Activated CD4-positive, alpha-beta memory T cell treated with anti-CD3 and anti-CD28 coated beads, Interleukin-2, amount 10 ng/mL, durations not matched to agents 7 days and 5 days (primary cell): Measurements from ENCODE around the gene GRIP2. TPM values are rescaled to one million over a fixed set of nuclear protein-coding genes. Genes with fewer than 3 reads are reported as not detected.

Experiments used
- CTCF ChIA-PET: fragments of 350-600 bp; sonication (Branson Sonifier 250); formaldehyde crosslinking; loops from one replicate; lab custom pipeline; 2021; ENCODE audit warnings: antibody characterized with exemption, inconsistent platforms; lab: Charles Lee
- POLR2A ChIA-PET: fragments of 350-600 bp; sonication (Branson Sonifier 250); formaldehyde crosslinking; loops from one replicate; lab custom pipeline; 2021; ENCODE audit warnings: antibody characterized with exemption; lab: Charles Lee
- DNase-seq: peaks from one replicate; pipeline ENCODE4 v3.0.0-alpha.2; 2020
- H3K27ac Mint-ChIP-seq: one replicate; pipeline ENCODE4 v1.8.0; 2021; ENCODE audit warnings: mild to moderate bottlenecking, mixed read lengths
- H3K27me3 Mint-ChIP-seq: one replicate; pipeline ENCODE4 v1.8.0; 2021; ENCODE audit warnings: mixed read lengths
- H3K36me3 Mint-ChIP-seq: one replicate; pipeline ENCODE4 v1.8.0; 2021; ENCODE audit warnings: low read depth, mixed read lengths
- H3K4me1 Mint-ChIP-seq: one replicate; pipeline ENCODE4 v1.8.0; 2021; ENCODE audit warnings: mixed read lengths
- H3K4me3 Mint-ChIP-seq: one replicate; pipeline ENCODE4 v1.8.0; 2021; ENCODE audit warnings: mild to moderate bottlenecking, mixed read lengths
- H3K9me3 Mint-ChIP-seq: one replicate; pipeline ENCODE4 v1.8.0; 2021; ENCODE audit warnings: mixed read lengths
- total RNA-seq, 2 experiments: library from RNA; stranded (reverse); gene quantifications; one replicate each; pipeline ENCODE4 v1.2.3, GENCODE V29; 2021

The GRIP2 gene
- total RNA-seq, 2 experiments from 2014 or later: 0.08 to 0.35 TPM

DNA sequence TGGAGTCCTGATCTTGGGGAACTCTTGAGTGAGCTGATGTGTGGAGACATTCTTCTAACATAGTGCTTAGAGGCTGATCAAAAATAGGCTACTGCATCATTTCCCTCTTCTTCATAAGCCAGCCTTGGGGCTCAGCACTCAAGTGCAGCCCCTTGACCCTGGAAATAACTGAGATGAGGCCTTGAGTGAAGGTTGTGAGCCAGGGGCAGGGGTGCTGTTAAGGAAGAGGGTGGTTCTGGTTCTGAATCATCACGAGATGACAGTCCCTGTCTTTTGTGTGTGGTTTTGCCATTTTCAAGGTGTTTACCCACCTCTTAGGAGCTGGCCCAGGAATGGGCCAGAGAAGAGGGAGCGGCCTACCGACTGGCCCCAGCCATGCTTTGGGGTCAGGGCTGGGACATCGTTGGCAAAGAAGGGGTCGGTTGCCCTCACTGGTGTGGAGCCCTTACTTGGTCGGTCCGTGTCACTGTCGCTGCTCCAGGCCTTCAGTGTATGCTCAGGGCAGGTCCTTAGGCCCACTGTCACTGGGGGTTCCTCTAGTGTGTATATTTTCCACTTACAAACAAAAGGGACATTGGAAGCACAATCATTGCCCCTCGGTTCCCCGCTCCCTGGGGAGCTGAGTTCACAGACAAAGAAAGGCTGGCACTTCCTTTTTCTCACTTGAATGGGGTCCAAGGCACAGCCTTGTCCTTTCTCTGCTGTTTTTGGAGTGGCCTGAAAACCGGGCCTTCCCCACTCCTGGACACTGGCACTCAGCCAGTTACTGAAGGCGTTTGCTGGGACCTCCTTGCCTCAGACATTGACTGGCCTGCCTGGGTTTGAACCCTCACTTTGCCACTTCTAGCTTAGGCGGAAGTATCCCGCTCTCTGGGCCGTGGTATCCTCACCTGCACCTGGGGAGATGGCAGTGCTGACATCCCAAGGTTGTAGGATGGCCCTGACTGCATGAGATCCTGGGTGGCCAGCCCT lies 91.1 kb downstream of the GRIP2 start:
- ChIA-PET CTCF (no interaction called here), POLR2A (no interaction called here)
- Mint-ChIP-seq H3K9me3 (peaks cover 2% of the 10 kb centered on the region), H3K27ac (peak overlapping the region; percentile 1), H3K4me3 (no peak overlapping the region), H3K27me3 (no peaks in the 10 kb centered on the region), H3K4me1 (peaks cover 8% of the 10 kb centered on the region), H3K36me3 (peaks cover 61% of the 10 kb centered on the region)
- no peak for DNase-seq

DNA sequence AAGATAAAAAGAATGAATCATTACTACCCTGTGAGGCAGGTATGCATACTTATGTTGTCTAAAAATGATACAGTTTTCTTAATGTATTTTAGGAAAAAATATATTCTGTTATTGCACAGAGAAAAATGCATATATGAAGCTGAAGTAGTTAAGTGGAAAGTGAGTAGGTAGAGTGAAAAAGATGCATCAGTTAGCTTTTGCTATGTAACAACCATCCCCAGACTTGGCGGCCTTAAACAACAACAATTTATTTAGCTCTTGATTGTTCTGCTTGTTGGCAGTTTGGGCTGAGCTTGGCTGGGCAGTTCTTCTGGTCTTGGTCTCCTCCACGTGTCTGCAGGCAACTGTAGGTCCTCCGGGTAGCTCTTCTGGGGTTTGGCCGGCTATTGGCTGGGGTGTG lies 92.1 kb downstream of the GRIP2 start:
- no peak overlapping the region for H3K27ac Mint-ChIP-seq
- CTCF ChIA-PET: no interaction called here
- no peaks in the 10 kb centered on the region for H3K27me3 Mint-ChIP-seq
- DNase-seq: no peak
- POLR2A ChIA-PET: no interaction called here
- peaks cover 8% of the 10 kb centered on the region for H3K4me1 Mint-ChIP-seq
- peaks cover 61% of the 10 kb centered on the region for H3K36me3 Mint-ChIP-seq
- H3K4me3 Mint-ChIP-seq: no peak overlapping the region
- H3K9me3 Mint-ChIP-seq: peaks cover 2% of the 10 kb centered on the region

DNA sequence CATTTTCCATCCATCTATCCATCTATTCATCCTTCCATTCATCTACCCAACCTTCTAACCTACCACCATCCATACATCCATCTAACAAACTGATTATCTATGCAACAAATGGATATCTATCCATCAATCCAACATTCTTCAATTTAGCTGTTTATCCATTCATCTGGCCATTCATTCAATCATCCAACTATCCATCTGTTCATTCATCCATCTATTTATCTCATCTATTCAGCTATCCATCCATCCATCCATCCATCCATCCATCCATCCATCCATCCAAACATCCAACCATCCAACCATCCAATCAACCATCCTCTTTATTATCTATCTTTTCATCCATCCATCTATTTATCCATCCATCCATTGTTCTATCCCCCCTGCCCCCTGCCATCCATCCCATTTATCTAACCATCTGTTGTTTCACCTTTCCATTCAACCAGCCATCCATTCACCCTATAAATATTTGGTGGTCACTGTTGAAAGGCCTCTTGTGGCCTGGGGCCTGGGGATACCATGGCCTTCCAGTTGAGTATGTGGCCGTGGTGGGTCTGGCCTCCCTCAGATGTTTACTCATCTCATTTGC lies 93.1 kb downstream of the GRIP2 start:
- H3K9me3 Mint-ChIP-seq: peaks cover 2% of the 10 kb centered on the region
- ChIA-PET CTCF (no interaction called here), POLR2A (interaction anchor here (1.1 kb wide), 2 partner anchors 14 to 23 kb away, joined by 3 to 4 read pairs; no protein-coding TSS in a partner anchor)

DNA sequence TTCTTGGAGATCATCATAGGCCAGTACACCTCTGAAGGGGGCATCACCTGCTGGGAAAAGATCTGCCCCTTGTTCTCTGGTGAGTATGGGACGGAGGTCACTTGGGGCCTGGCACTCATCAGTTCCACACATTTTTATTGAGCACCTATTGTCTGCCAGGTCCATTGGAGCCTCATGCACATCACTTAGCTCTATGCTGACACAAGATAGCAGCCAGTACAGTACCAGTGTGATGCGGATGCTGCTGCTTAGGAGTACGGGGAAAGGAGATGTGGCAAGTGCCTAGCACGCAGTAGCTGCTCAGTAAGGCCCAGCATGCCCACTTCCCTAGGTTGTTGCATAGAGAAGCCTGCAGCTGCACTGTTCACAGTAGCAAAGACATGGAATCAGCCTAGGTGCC lies 94.4 kb downstream of the GRIP2 start:
- no peak for DNase-seq
- CTCF ChIA-PET: no interaction called here
- Mint-ChIP-seq H3K27me3 (no peaks in the 10 kb centered on the region), H3K4me3 (no peak overlapping the region), H3K27ac (no peak overlapping the region), H3K36me3 (peaks cover 52% of the 10 kb centered on the region), H3K4me1 (peaks cover 15% of the 10 kb centered on the region), H3K9me3 (peaks cover 2% of the 10 kb centered on the region)
- POLR2A ChIA-PET: interaction anchor here (0.7 to 1.1 kb wide), 3 partner anchors 10 to 43 kb away, joined by 3 read pairs; partner anchors contain the start of gene SLC6A6

More for the DNA sequence above, 93.1 kb downstream of the GRIP2 start:
- no peaks in the 10 kb centered on the region for H3K27me3 Mint-ChIP-seq
- peaks cover 57% of the 10 kb centered on the region for H3K36me3 Mint-ChIP-seq
- no peak overlapping the region for H3K4me3 Mint-ChIP-seq
- DNase-seq: no peak
- H3K4me1 Mint-ChIP-seq: peaks cover 8% of the 10 kb centered on the region
- no peak overlapping the region for H3K27ac Mint-ChIP-seq

DNA sequence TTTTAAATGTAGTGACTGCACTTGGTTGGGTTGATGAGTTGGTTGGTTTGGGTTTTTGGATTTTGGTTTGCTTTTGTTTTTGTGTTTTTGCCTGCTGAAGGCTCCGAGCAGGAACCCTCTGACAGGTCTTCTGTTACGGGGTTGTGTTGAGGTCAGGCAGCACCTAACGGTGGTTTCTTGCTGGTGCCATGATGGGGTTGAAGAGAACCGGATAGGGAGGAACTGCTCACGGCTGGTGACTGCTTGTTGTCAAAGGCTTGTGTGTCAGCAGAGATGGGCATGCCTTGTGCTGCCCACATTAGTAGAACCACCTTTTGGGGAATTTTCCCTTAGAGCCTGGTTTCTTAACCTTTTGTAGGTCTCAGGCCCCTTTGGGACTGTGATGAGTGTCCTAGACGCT lies 95.8 kb downstream of the GRIP2 start:
- H3K36me3 Mint-ChIP-seq: peaks cover 51% of the 10 kb centered on the region
- CTCF ChIA-PET: no interaction called here
- POLR2A ChIA-PET: no interaction called here

DNA sequence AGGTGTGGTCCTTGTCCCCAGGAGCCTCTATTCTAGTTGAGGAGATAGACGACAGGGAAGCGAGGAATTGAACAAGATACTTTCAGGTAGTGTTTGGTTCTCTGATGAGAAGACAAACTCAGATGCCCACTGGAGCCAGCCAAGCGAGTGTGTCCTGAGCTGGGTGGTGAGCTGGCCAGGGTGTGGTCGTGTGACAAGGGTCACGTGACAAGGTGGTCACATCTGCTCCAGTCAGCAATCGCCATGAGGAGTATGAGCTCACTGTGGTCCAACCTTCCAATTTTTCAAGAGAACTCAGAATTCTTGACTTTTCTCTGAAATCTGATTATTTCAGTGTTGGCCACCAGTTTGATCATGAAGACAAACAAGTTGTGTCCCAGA lies 98.2 kb downstream of the GRIP2 start:
- Mint-ChIP-seq H3K27me3 (no peaks in the 10 kb centered on the region), H3K36me3 (peaks cover 27% of the 10 kb centered on the region), H3K4me1 (peaks cover 12% of the 10 kb centered on the region), H3K27ac (no peak overlapping the region), H3K9me3 (no peaks in the 10 kb centered on the region), H3K4me3 (no peak overlapping the region)
- ChIA-PET CTCF (no interaction called here), POLR2A (interaction anchor here (2.3 kb wide), 1 partner anchor 10 kb away, joined by 13 read pairs; no protein-coding TSS in a partner anchor)
- no peak for DNase-seq

More for the DNA sequence above, 95.8 kb downstream of the GRIP2 start:
- no peak overlapping the region for H3K4me3 Mint-ChIP-seq
- H3K27me3 Mint-ChIP-seq: no peaks in the 10 kb centered on the region
- peaks cover 2% of the 10 kb centered on the region for H3K9me3 Mint-ChIP-seq
- H3K27ac Mint-ChIP-seq: no peak overlapping the region
- peaks cover 19% of the 10 kb centered on the region for H3K4me1 Mint-ChIP-seq
- no peak for DNase-seq

DNA sequence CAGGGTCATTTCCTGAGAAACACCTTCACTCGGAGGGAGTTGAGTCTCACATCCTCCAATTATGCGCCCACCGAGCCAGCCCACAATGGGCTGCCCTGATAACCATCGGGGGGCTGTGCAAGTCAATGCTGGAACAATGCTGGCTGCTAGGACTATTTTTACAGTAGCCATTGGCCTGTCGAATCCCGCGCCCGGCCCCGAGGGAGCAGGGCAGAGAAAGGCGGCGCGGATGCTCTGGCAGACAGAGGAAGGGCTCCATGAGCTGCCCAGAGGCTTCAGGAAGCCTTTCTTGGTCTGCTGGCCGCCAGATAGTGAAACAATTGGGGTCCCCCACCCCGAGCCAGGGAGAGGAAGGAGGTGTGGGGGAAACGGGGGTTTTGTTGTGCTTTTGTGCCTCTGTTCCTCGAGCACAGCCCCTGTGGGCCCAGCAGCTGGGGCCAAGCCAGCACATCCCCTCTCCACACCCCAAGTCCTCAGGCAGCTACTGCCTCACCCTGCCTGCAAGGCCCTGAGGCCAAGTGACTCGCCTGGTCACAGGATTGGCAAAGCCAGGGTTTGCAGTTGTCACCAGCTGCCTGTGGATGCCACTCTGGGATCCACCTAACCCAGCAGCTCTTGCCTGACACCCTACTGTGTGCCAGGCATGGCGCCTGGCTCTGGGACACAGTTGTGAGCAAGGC lies 98.8 kb downstream of the GRIP2 start:
- no peak overlapping the region for H3K4me3 Mint-ChIP-seq
- ChIA-PET CTCF (no interaction called here), POLR2A (interaction anchor here (2.3 kb wide), 1 partner anchor 9 kb away, joined by 13 read pairs; no protein-coding TSS in a partner anchor)
- H3K27ac Mint-ChIP-seq: no peak overlapping the region
- H3K36me3 Mint-ChIP-seq: peaks cover 21% of the 10 kb centered on the region
- DNase-seq: no peak
- H3K9me3 Mint-ChIP-seq: no peaks in the 10 kb centered on the region
- H3K4me1 Mint-ChIP-seq: peaks cover 17% of the 10 kb centered on the region
- H3K27me3 Mint-ChIP-seq: no peaks in the 10 kb centered on the region

DNA sequence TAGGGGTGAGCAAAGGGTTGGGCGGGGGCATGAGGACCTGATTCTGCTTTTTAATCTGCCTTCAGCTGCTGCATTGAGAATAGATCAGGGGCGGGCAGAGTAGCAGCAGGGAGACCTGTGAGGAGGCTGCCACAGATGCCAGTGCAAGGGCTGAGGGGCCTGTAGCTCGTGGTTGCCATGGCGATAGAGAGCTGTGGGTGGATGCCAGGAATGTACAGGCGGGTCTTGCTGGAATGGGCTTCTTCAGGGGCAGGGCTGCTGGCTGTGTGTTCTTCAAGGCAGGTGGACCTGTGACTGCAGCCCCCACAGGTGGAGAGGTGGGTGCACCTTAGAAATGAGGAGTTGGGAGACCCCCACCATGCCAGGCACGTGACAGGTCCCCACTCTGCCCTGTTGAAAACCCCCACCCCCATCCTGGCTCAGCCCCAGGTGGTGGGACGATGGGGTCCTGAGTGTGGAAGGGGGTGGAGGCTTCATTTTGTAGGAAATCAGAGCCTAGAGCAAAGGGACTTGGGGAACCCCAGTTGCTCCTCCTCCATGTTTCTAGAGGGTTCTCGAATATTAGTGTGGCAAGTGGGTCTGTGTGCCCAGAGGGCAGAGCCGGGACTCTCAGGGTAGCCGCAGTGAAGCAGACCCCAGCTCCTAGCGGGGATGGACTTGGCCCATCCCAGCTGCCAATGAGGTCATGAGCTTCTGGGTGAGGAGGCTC lies 99.5 kb downstream of the GRIP2 start:
- no peak for DNase-seq
- POLR2A ChIA-PET: interaction anchor here (2.3 kb wide), 1 partner anchor 8 kb away, joined by 13 read pairs; no protein-coding TSS in a partner anchor
- no peak overlapping the region for H3K4me3 Mint-ChIP-seq
- H3K27ac Mint-ChIP-seq: no peak overlapping the region
- no peaks in the 10 kb centered on the region for H3K27me3 Mint-ChIP-seq
- H3K4me1 Mint-ChIP-seq: peaks cover 19% of the 10 kb centered on the region
- H3K36me3 Mint-ChIP-seq: peaks cover 14% of the 10 kb centered on the region
- H3K9me3 Mint-ChIP-seq: no peaks in the 10 kb centered on the region
- CTCF ChIA-PET: no interaction called here

DNA sequence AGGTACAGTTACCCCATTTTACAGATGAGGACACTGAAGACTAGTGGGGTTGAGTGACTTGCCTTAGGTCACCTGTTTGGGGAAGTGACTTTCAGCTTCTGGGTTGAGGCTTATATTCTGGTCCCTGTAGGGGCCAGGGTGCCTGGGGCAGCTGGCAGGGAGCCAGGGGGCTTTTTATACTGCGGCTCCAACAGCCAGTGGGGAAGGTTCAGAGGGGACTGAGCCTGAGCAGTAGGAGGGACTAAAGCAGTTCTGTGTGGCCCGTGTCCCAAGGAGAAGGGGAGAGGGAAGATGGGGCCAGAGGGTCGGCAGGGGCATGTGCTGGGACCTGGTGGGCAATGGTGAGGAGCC lies 100.0 kb downstream of the GRIP2 start:
- ChIA-PET CTCF (no interaction called here), POLR2A (no interaction called here)
- DNase-seq: no peak
- Mint-ChIP-seq H3K9me3 (no peaks in the 10 kb centered on the region), H3K27me3 (no peaks in the 10 kb centered on the region), H3K4me3 (no peak overlapping the region), H3K36me3 (peaks cover 12% of the 10 kb centered on the region), H3K27ac (no peak overlapping the region), H3K4me1 (peaks cover 24% of the 10 kb centered on the region)

DNA sequence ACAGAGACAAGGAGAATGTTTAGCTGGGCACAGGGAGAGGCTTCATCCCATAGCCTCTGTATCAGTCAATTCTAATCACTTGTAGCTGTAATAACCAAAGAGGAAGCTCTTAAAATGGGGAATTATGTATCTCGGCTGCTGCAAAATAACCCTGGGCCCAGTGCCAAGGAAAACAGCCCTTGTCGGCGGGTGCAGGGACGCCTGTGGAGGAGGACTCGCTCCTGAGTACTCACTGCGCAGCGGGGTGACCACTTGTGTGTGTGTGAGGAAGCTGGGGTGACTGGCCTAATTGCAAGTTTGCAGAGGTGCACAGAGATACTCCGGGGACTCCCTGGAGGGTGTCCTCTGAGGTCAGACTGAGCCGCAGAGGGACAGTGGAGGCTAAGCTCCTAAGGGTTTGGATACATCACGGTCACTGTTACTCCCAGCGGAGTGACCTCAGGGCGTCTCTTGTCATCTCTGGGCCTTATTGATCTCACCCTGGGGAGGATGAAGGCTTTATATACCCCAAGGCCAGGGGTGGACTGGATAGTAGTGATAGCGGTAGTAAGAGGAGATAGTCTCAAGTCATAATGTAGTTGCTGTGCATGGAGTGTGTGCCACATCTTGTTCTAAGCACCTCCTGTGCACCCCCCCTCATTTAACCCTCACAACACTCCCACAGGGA lies 100.5 kb downstream of the GRIP2 start:
- no peak overlapping the region for H3K27ac Mint-ChIP-seq
- H3K4me1 Mint-ChIP-seq: peaks cover 29% of the 10 kb centered on the region
- ChIA-PET CTCF (interaction anchor here (0.9 to 1.0 kb wide), 2 partner anchors 27 to 554 kb away, joined by 3 read pairs; no protein-coding TSS in a partner anchor), POLR2A (no interaction called here)
- H3K4me3 Mint-ChIP-seq: no peak overlapping the region
- H3K36me3 Mint-ChIP-seq: peaks cover 12% of the 10 kb centered on the region
- no peaks in the 10 kb centered on the region for H3K9me3 Mint-ChIP-seq
- no peaks in the 10 kb centered on the region for H3K27me3 Mint-ChIP-seq
- DNase-seq: no peak
